HG03060 (cell line): ENCODE data around the gene SOX13.
"Not testable (repeated sequence)": the region's sequence is repeated elsewhere in the genome, so short reads cannot be mapped to it uniquely, and the experiment has no call there.

Experiments used
- ATAC-seq: cut with Tn5 transposase; IDR thresholded peaks from one replicate; pipeline ENCODE4 v1.9.1; 2021; ENCODE audit warnings: low read depth, moderate number of reproducible peaks; ENCODE audit not compliant: unreplicated experiment

SOX13 gene

GRCh38 chr1:204072931-204073836 lies at the start of gene SOX13:
TSS of gene SOX13 (plus strand) at chr1:204073115. CDS start at chr1:204112916, 39,801 bp downstream.
- ATAC-seq: no peak

- ATAC-seq: no peak
These were observed 46.8 kb upstream of the SOX13 start for GRCh38 chr1:204025917-204026707.

GRCh38 chr1:204027446-204027845 lies 45.5 kb upstream of the SOX13 start:
- no peak for ATAC-seq

- no peak for ATAC-seq
These were observed 43.9 kb upstream of the SOX13 start for GRCh38 chr1:204029016-204029415.

DNA sequence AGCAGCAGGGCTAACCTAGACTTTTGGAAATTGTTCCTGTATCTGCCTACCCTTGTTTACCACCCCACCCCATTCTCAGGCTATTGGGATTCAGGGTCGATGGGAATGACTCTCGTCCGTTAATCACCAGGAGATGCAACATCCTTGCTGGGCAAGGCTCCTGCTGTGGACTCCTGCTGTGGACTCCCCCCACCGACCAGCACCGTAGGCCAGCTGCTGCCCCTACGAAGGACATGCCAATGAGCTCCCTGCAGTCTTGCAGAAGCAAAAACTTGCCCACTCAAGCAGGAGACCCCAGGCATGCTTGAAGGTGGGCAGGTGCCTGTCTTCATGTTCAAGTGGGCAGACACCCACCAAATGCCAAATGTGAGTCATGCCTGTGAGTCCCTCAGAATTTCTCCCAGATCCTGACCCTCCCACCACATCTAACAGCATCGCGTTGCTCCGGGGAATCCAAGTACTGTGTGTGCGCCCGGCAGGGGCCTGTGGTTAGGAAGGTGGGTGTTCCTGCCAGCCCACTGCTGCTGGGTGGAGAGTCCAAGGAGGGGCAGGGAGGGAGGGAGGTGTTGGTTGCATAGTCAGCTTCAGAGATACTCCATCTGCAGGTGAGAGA lies 41.7 kb upstream of the SOX13 start:
- ATAC-seq: no peak

- ATAC-seq: no peak
These were observed 40.2 kb upstream of the SOX13 start for GRCh38 chr1:204032642-204033235.

GRCh38 chr1:204033306-204033705 lies 39.6 kb upstream of the SOX13 start:
- ATAC-seq: no peak

- no peak for ATAC-seq
These were observed 35.8 kb upstream of the SOX13 start for GRCh38 chr1:204036882-204037655.

DNA sequence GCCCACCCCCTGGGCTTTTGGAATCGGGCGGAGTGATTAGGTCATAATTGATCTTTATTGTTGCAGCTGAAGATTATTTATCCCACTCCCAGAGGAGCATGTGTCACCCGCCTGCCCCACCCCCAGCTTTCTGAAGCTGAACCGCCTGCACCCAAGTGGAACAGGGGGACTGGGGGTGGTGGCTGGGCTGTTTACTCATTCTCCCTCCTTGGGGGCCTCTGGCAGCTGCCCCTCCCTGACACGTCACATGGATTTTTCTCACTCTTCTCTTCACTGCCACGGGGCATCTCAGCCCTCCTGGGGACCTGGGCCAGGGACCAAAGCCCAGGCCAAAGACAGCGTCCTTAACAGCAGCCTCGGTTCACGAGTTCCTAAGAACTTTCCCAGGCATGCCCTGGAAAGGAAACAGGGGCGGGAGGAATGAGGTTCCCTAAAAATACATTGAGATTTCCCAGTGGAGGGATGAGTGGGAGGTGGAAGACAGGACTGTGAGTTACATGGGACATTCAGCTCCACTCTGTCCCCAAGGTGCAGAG lies 31.6 kb upstream of the SOX13 start:
- no peak for ATAC-seq

GRCh38 chr1:204041803-204042505 lies 31.0 kb upstream of the SOX13 start:
- no peak for ATAC-seq

DNA sequence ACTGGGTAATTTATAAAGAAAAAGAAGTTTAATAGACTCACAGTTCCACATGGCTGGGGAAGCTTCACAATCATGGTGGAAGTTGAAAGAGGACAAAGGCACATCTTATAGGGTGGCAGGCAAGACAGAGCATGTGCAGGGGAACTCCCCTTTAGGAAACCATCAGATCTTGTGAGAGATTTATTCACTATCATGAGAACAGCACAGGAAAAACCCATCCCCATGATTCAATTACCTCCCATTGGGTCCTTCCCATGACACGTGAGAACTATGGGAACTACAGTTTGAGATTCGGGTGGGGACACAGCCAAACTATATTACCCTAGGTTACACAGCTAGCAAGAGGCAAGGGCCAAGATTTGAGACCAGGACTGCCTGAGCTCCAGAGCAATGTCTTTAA lies 30.4 kb upstream of the SOX13 start:
- ATAC-seq: no peak

GRCh38 chr1:204043680-204044079 lies 29.2 kb upstream of the SOX13 start:
- ATAC-seq: no peak

- ATAC-seq: no peak
These were observed 28.5 kb upstream of the SOX13 start for GRCh38 chr1:204044448-204044847.

DNA sequence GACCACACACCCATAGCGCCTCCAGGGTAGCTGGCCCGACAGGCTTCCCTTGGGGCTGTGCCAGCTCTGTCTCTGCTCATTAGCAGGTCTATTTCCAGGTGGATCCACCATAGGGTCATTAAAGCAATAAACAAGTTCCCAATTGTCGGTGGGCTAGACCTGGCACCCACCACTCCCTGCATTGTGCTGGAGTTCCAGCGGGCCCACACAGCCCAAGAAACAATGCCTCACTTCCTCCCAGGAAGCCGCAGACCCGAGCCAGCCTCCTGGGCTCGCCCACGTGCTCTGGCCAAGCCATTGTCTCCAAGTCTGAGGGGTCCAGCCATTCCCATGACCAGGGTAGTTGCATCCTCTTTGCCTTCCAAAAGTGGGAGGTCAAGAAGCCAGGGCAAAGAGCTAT lies 27.5 kb upstream of the SOX13 start:
- ATAC-seq: no peak

- ATAC-seq: no peak
These were observed 26.6 kb upstream of the SOX13 start for GRCh38 chr1:204046346-204046745.

DNA sequence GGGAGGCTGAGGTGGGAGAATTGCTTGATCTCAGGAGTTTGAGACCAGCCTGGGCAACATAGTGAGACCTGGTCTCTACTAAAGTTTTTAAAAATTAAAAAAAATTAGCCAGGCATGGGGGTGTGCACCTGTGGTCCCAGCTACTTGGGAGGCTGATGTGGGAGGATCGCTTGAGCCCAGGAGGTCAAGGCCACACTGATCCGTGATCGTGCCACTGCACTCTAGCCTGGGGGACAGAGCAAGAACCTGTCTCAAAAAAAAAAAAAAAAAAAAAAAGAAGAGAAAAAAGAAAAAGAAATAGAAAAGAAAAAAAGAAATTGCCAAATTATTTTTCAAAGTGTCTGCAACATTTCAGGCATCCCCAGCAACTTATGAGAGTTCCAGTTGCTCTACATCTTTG lies 24.1 kb upstream of the SOX13 start:
- not testable (repeated sequence) for ATAC-seq

DNA sequence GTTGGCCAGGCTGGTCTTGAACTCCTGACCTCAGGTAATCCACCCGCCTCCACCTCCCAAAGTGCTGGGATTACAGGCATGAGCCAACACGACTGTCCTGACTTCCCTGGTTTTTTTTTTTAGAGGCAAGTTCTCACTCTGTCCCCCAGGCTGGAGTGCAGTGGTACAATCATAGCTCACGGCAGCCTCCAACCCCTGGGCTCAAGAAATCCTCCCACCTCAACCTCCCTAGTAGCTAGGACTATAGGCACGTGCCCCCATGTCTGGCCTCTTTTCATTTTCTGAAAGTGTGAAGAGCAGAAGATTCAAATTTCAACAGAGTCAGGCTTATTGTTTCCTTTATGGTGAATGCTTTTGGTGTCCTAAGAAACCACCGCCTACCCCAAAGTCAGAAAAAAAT lies 21.7 kb upstream of the SOX13 start:
- no peak for ATAC-seq

DNA sequence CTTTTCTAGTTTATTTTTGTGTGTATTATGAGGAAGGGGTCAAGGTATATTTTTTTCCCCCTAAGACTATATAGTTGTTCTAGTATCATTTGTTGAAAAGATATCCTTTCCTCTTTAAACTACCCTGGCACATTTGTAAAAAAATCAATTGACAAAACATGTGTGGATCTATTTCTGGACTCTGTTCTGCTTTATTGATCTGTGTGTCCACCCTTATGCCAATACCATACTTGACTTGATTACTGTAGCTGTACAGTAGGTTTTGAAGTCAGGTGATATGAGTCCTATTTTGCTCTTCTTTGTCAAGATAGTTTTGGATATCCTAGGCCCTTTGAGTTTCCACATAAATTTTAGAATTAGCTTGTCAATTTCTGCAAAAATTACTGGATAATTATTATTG lies 21.2 kb upstream of the SOX13 start:
- ATAC-seq: no peak

- no peak for ATAC-seq
These were observed 19.0 kb upstream of the SOX13 start for GRCh38 chr1:204053893-204054292.
